SK-N-SH (cell line): Measurements from ENCODE around the gene LRRIQ3. TPM values are rescaled to one million over a fixed set of nuclear protein-coding genes. Genes with fewer than 3 reads are reported as not detected.

Experiments used
- CTCF ChIA-PET: fragments of 300-600, 350-600 bp; formaldehyde crosslinking; extraction: SDS; loops from one replicate; lab custom pipeline; 2021; lab: Yijun Ruan, JAX
- POLR2A ChIA-PET: fragments of 350-600 bp; sonication (Branson Sonifier 250); formaldehyde crosslinking; extraction: SDS; loops from one replicate; lab custom pipeline; 2020; ENCODE audit warnings: antibody characterized with exemption, inconsistent platforms; lab: Yijun Ruan, JAX
- DNase-seq: peaks from one replicate; pipeline ENCODE4 v3.0.0; 2012
- H2AFZ ChIP-seq: fragments of 200-600 bp; sonication (generic); 2 replicates; pipeline ENCODE4 v1.8.1; 2016; ENCODE audit warnings: antibody characterized with exemption, mild to moderate bottlenecking, low read depth
- H3F3A ChIP-seq: fragments of 200-600 bp; sonication (generic); replicated peaks from 2 replicates; pipeline ENCODE3; 2016; ENCODE audit warnings: antibody characterized with exemption, mild to moderate bottlenecking; ENCODE audit not compliant: insufficient read depth
- H3K27ac ChIP-seq, 2 experiments: fragments of 200-500 bp in 1 of 2; fragments of 200-600 bp in 1 of 2; sonication (Bioruptor generic) in 1 of 2; sonication (generic), shearing (Covaris generic) in 1 of 2; 2 replicates each; pipeline versions ENCODE4 v1.5.1 to v1.6.1; 2014 to 2016; ENCODE audit warnings: low read depth in 2 of 2, inconsistent platforms in 1 of 2, low read length in 1 of 2, mild to moderate bottlenecking in 1 of 2, mixed read lengths in 1 of 2
- H3K27me3 ChIP-seq: fragments of 200-600 bp; sonication (generic), shearing (Covaris generic); 2 replicates; pipeline ENCODE4 v1.6.1; 2016; ENCODE audit warnings: mixed run types; ENCODE audit not compliant: insufficient read depth
- H3K36me3 ChIP-seq, 2 experiments: fragments of 200-500 bp in 1 of 2; fragments of 200-600 bp in 1 of 2; sonication (Bioruptor generic) in 1 of 2; sonication (generic) in 1 of 2; replicated peaks in 1 of 2; 2 replicates each; pipeline versions ENCODE3 to v1.5.1; 2014 to 2016; ENCODE audit warnings: low read length in 1 of 2, mild to moderate bottlenecking in 1 of 2; ENCODE audit not compliant: insufficient read depth in 2 of 2, control insufficient read depth in 1 of 2
- H3K4me1 ChIP-seq, 2 experiments: fragments of 200-500 bp in 1 of 2; fragments of 200-600 bp in 1 of 2; sonication (Bioruptor generic) in 1 of 2; sonication (generic), shearing (Covaris generic) in 1 of 2; 2 replicates each; pipeline versions ENCODE4 v1.5.1 to v1.6.1; 2014 to 2016; ENCODE audit warnings: low read depth in 1 of 2, low read length in 1 of 2, mixed run types in 1 of 2; ENCODE audit not compliant: insufficient read depth in 2 of 2, control insufficient read depth in 1 of 2
- H3K4me2 ChIP-seq: fragments of 200-600 bp; sonication (generic), shearing (Covaris generic); 2 replicates; pipeline ENCODE4 v1.6.1; 2017; ENCODE audit warnings: mixed run types
- H3K4me3 ChIP-seq, 2 experiments: fragments of 200-500 bp in 1 of 2; fragments of 200-600 bp in 1 of 2; sonication (Bioruptor generic) in 1 of 2; sonication (generic), shearing (Covaris generic) in 1 of 2; 2 replicates each; pipeline versions ENCODE4 v1.5.1 to v1.8.1; 2014 to 2016; ENCODE audit warnings: low read depth in 2 of 2, inconsistent platforms in 1 of 2, low read length in 1 of 2, mild to moderate bottlenecking in 1 of 2, mixed read lengths in 1 of 2, moderate library complexity in 1 of 2
- H3K79me2 ChIP-seq: fragments of 200-600 bp; sonication (generic); 2 replicates; pipeline ENCODE4 v1.8.1; 2017; ENCODE audit warnings: mild to moderate bottlenecking; ENCODE audit not compliant: insufficient read depth
- H3K9ac ChIP-seq: fragments of 200-600 bp; sonication (generic); 2 replicates; pipeline ENCODE4 v1.6.1; 2017; ENCODE audit warnings: mixed run types
- H3K9me2 ChIP-seq: fragments of 200-600 bp; sonication (generic); 2 replicates; pipeline ENCODE4 v1.6.1; 2017; ENCODE audit warnings: mixed run types
- H3K9me3 ChIP-seq: fragments of 200-600 bp; sonication (generic); 2 replicates; pipeline ENCODE4 v1.6.1; 2017; ENCODE audit warnings: mixed run types, mild to moderate bottlenecking, moderate library complexity
- H4K20me1 ChIP-seq: fragments of 200-600 bp; sonication (generic); 2 replicates; pipeline ENCODE4 v1.6.1; 2017; ENCODE audit warnings: mild to moderate bottlenecking, mixed run types; ENCODE audit not compliant: insufficient read depth
- CHD2 ChIP-seq: fragments of 150-350 bp; IDR thresholded peaks from 2 replicates; pipeline ENCODE4 v1.6.1; 2018; ENCODE audit warnings: low read length; ENCODE audit not compliant: partially characterized antibody
- ELF1 ChIP-seq: IDR thresholded peaks from 2 replicates; pipeline ENCODE4 v1.4.0; 2012
- EZH2phosphoT487 ChIP-seq: fragments of 200-600 bp; sonication (generic); IDR thresholded peaks from 2 replicates; pipeline ENCODE4 v1.6.1; 2017; ENCODE audit warnings: low read depth, mixed run types, mild to moderate bottlenecking, antibody characterized with exemption, moderate library complexity, borderline replicate concordance
- FOSL2 ChIP-seq: IDR thresholded peaks from 2 replicates; pipeline ENCODE4 v1.4.0; 2012; ENCODE audit warnings: low read depth, mild to moderate bottlenecking, moderate library complexity, borderline replicate concordance
- FOXJ3 ChIP-seq: sonication (generic); formaldehyde crosslinking; IDR thresholded peaks from 2 replicates; pipeline ENCODE4 v1.5.1; 2020; ENCODE audit warnings: mild to moderate bottlenecking, missing genetic modification reagents
- GATA2 ChIP-seq: sonication (generic); formaldehyde crosslinking; IDR thresholded peaks from 2 replicates; pipeline ENCODE4 v1.5.0; 2020; ENCODE audit warnings: mild to moderate bottlenecking, missing genetic modification reagents
- JUND ChIP-seq: IDR thresholded peaks from 2 replicates; pipeline ENCODE4 v1.4.0; 2012
- MEF2A ChIP-seq: IDR thresholded peaks from 2 replicates; pipeline ENCODE4 v1.4.0; 2012; ENCODE audit warnings: low read depth, borderline replicate concordance
- MXI1 ChIP-seq: IDR thresholded peaks from 2 replicates; pipeline ENCODE4 v1.6.1; 2012; ENCODE audit warnings: mild to moderate bottlenecking, low read depth, low read length, improper control_type of control experiment
- NRF1 ChIP-seq: IDR thresholded peaks from 2 replicates; pipeline ENCODE4 v1.6.1; 2012; ENCODE audit warnings: low read depth, mild to moderate bottlenecking, low read length
- RCOR1 ChIP-seq: fragments of 150-350 bp; IDR thresholded peaks from 2 replicates; pipeline ENCODE4 v1.6.1; 2017; ENCODE audit warnings: antibody characterized with exemption, low read length
- RXRA ChIP-seq: IDR thresholded peaks from 2 replicates; pipeline ENCODE4 v1.4.0; 2012; ENCODE audit warnings: low read depth, mild to moderate bottlenecking, borderline replicate concordance
- SIN3A ChIP-seq: IDR thresholded peaks from 2 replicates; pipeline ENCODE4 v1.6.1; 2012; ENCODE audit warnings: low read depth, mild to moderate bottlenecking, low read length, moderate library complexity, borderline replicate concordance
- TAF1 ChIP-seq: IDR thresholded peaks from 2 replicates; pipeline ENCODE4 v1.6.1; 2012; ENCODE audit warnings: low read depth, mild to moderate bottlenecking, low read length, moderate library complexity, borderline replicate concordance
- TCF12 ChIP-seq: IDR thresholded peaks from 2 replicates; pipeline ENCODE4 v1.4.0; 2012
- USF2 ChIP-seq: fragments of 150-350 bp; IDR thresholded peaks from 2 replicates; pipeline ENCODE4 v1.6.1; 2017; ENCODE audit warnings: antibody characterized with exemption, low read length, low read depth, borderline replicate concordance
- WGBS: methylation state at CpG from one replicate; pipeline ENCODE4 v1.1.6; 2017; ENCODE audit warnings: low lambda C conversion rate; 5-methylcytosine and 5-hydroxymethylcytosine counted together
- polyA plus RNA-seq, 3 experiments: library from polyadenylated mRNA; depleted of rRNA; stranded (reverse); fragments of >200 nt; gene quantifications; 2 replicates each; pipeline ENCODE4 v1.2.3, GENCODE V29; 2012
- TF ChIP-seq, protein P1 (sequence below): IDR thresholded peaks from 2 replicates; pipeline ENCODE4; 2012
- TF ChIP-seq, protein P2 (sequence below): IDR thresholded peaks from 2 replicates; pipeline ENCODE4 v1.4.0; 2012; ENCODE audit warnings: low read depth, borderline replicate concordance

Gene LRRIQ3
- polyA plus RNA-seq, 1 of the 3 experiments (the other 2 are of a cell fraction): 0.56 TPM

DNA sequence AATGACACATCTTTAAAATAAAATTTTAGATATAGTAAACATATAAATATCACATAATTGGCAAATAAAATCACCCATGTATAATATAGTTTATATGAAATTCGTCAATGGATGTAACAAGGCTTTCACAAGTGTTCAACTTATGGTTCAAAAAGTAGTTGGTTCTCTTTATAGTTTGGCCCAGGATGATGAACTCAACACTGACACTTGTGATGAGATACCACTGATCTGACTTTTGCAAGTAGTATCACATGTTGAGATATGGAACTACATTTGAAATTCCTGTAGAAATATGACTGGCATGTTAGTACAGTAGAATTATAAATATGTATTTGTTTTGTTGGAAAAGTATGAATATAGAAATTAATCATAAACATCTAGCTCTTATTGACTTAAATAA is 39.1 kb upstream of the LRRIQ3 start:
- CTCF ChIA-PET: no interaction called here

DNA sequence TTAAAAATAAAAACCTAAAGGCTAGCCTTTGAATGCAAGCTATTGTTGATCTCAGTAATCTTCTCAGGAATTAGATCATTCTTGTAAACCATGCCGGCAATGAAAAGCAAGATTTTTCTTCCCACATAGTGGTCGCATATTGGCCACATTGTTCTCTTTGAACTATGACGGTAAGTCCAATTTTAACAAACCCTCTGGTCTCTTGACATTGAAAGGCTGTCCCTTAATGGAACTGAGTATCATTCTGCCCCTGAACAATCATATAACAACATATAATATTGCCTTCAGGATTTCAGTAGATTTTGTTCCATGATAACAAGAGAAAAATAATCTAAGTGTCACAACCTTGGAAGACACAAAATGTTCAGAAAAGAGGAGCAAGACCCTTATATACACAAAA is 38.5 kb upstream of the LRRIQ3 start:
- 81% methylated on average over 3 of the region's 3 CpGs for WGBS
- H3K27ac ChIP-seq: no peak overlapping the region
- H3K9me2 ChIP-seq: no peaks in the 10 kb centered on the region
- TF ChIP-seq ELF1 (no peak), USF2 (no peak), RXRA (no peak), JUND (no peak)
- H4K20me1 ChIP-seq: no peaks in the 10 kb centered on the region
- H3K27me3 ChIP-seq: no peaks in the 10 kb centered on the region
- H3K79me2 ChIP-seq: no peaks in the 10 kb centered on the region
- POLR2A ChIA-PET: no interaction called here
- H3K4me3 ChIP-seq: no peak overlapping the region
- H3K4me2 ChIP-seq: no peak overlapping the region
- no peak overlapping the region for H3K9ac ChIP-seq
- H3F3A ChIP-seq: no peaks in the 10 kb centered on the region
- H3K9me3 ChIP-seq: no peaks in the 10 kb centered on the region
- H3K36me3 ChIP-seq: no peaks in the 10 kb centered on the region
- DNase-seq: no peak
- H3K4me1 ChIP-seq: no peaks in the 10 kb centered on the region
- CTCF ChIA-PET: no interaction called here
- no peak overlapping the region for H2AFZ ChIP-seq

More for the DNA sequence above, 39.1 kb upstream of the LRRIQ3 start:
- no peak overlapping the region for H3K9ac ChIP-seq
- no peaks in the 10 kb centered on the region for H3K9me3 ChIP-seq
- H3K79me2 ChIP-seq: no peaks in the 10 kb centered on the region
- H2AFZ ChIP-seq: no peak overlapping the region
- TF ChIP-seq FOXJ3 (CRISPR knock-in tag): no peak
- no peak for TF ChIP-seq SIN3A
- TF ChIP-seq, protein P1, sequence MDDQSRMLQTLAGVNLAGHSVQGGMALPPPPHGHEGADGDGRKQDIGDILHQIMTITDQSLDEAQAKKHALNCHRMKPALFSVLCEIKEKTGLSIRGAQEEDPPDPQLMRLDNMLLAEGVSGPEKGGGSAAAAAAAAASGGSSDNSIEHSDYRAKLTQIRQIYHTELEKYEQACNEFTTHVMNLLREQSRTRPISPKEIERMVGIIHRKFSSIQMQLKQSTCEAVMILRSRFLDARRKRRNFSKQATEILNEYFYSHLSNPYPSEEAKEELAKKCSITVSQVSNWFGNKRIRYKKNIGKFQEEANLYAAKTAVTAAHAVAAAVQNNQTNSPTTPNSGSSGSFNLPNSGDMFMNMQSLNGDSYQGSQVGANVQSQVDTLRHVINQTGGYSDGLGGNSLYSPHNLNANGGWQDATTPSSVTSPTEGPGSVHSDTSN: no peak
- no peak for TF ChIP-seq ELF1
- TF ChIP-seq MXI1: no peak
- no peak for TF ChIP-seq EZH2phosphoT487
- TF ChIP-seq NRF1: no peak
- TF ChIP-seq MEF2A: no peak
- no peak for TF ChIP-seq RCOR1
- TF ChIP-seq, protein P2, sequence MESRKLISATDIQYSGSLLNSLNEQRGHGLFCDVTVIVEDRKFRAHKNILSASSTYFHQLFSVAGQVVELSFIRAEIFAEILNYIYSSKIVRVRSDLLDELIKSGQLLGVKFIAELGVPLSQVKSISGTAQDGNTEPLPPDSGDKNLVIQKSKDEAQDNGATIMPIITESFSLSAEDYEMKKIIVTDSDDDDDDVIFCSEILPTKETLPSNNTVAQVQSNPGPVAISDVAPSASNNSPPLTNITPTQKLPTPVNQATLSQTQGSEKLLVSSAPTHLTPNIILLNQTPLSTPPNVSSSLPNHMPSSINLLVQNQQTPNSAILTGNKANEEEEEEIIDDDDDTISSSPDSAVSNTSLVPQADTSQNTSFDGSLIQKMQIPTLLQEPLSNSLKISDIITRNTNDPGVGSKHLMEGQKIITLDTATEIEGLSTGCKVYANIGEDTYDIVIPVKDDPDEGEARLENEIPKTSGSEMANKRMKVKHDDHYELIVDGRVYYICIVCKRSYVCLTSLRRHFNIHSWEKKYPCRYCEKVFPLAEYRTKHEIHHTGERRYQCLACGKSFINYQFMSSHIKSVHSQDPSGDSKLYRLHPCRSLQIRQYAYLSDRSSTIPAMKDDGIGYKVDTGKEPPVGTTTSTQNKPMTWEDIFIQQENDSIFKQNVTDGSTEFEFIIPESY: no peak
- no peak for TF ChIP-seq CHD2
- TF ChIP-seq RXRA: no peak
- no peak for TF ChIP-seq TAF1
- TF ChIP-seq FOSL2: no peak
- TF ChIP-seq TCF12: no peak
- no peak for TF ChIP-seq GATA2 (CRISPR knock-in tag)
- H3K4me3 ChIP-seq: no peak overlapping the region
- H3K36me3 ChIP-seq: no peaks in the 10 kb centered on the region
- no peak overlapping the region for H3K27ac ChIP-seq
- H3K27me3 ChIP-seq: no peaks in the 10 kb centered on the region
- DNase-seq: no peak
- POLR2A ChIA-PET: no interaction called here
- no peaks in the 10 kb centered on the region for H3K4me1 ChIP-seq
- WGBS: 26% methylated on average over 1 of the region's 1 CpG
- H3F3A ChIP-seq: no peaks in the 10 kb centered on the region
- H3K9me2 ChIP-seq: no peaks in the 10 kb centered on the region
- H3K4me2 ChIP-seq: no peak overlapping the region
- no peaks in the 10 kb centered on the region for H4K20me1 ChIP-seq
